Measurements from ENCODE around the gene ZBTB22.
A peak's percentile ranks its signal among the peaks of the same experiment; 100 is the strongest.

The ZBTB22 gene

GRCh38 chr6:33299237-33299944 lies 18.2 kb downstream of the ZBTB22 start:
- TF ChIP-seq POLR2A (IDR thresholded peaks at IDR 0.05; ENCODE audit: low read length) (peak; percentile 97), GATA1 (IDR thresholded peaks at IDR 0.05; ENCODE audit: low read depth, low read length) (no peak)
- peak; percentile 92 to 94 for DNase-seq

- peak; percentile 68 to 77 for DNase-seq
- TF ChIP-seq POLR2A (IDR thresholded peaks at IDR 0.05; ENCODE audit: low read length): no peak
- no peak for TF ChIP-seq GATA1 (IDR thresholded peaks at IDR 0.05; ENCODE audit: low read depth, low read length)
Measured at GRCh38 chr6:33298773-33299236, 18.7 kb downstream of the ZBTB22 start, which contains the start of gene RGL2. RGL2 (minus strand) TSS chr6:33298942; CDS start chr6:33298610, 332 bp downstream.

GRCh38 chr6:33297956-33298772 lies 19.4 kb downstream of the ZBTB22 start:
- peak; percentile 73 to 76 for DNase-seq
- TF ChIP-seq POLR2A (IDR thresholded peaks at IDR 0.05; ENCODE audit: low read length) (peak; percentile 72), GATA1 (IDR thresholded peaks at IDR 0.05; ENCODE audit: low read depth, low read length) (no peak)

GRCh38 chr6:33297406-33297955 lies 20.1 kb downstream of the ZBTB22 start:
- no peak for DNase-seq
- no peak for TF ChIP-seq GATA1 (IDR thresholded peaks at IDR 0.05; ENCODE audit: low read depth, low read length)
- TF ChIP-seq POLR2A (IDR thresholded peaks at IDR 0.05; ENCODE audit: low read length): no peak

- DNase-seq: no peak
- TF ChIP-seq POLR2A (IDR thresholded peaks at IDR 0.05; ENCODE audit: low read length): no peak
Measured at GRCh38 chr6:33296797-33297405, 20.6 kb downstream of the ZBTB22 start.

GRCh38 chr6:33295621-33296369 lies 21.7 kb downstream of the ZBTB22 start:
- DNase-seq: no peak
- TF ChIP-seq POLR2A (IDR thresholded peaks at IDR 0.05; ENCODE audit: low read length) (no peak), GATA1 (IDR thresholded peaks at IDR 0.05; ENCODE audit: low read depth, low read length) (no peak)

- TF ChIP-seq GATA1 (IDR thresholded peaks at IDR 0.05; ENCODE audit: low read depth, low read length) (no peak), POLR2A (IDR thresholded peaks at IDR 0.05; ENCODE audit: low read length) (no peak)
- no peak for DNase-seq
Measured at GRCh38 chr6:33294086-33294823, 23.3 kb downstream of the ZBTB22 start.

- DNase-seq: no peak
- no peak for TF ChIP-seq POLR2A (IDR thresholded peaks at IDR 0.05; ENCODE audit: low read length)
- TF ChIP-seq GATA1 (IDR thresholded peaks at IDR 0.05; ENCODE audit: low read depth, low read length): no peak
Measured at GRCh38 chr6:33292996-33293682, 24.4 kb downstream of the ZBTB22 start.

GRCh38 chr6:33290459-33290858 lies 27.1 kb downstream of the ZBTB22 start:
- TF ChIP-seq GATA1 (IDR thresholded peaks at IDR 0.05; ENCODE audit: low read depth, low read length) (no peak), POLR2A (IDR thresholded peaks at IDR 0.05; ENCODE audit: low read length) (no peak)
- DNase-seq: no peak

- peak; percentile 72 to 77 for DNase-seq
- TF ChIP-seq POLR2A (IDR thresholded peaks at IDR 0.05; ENCODE audit: low read length): peak; percentile 64
- no peak for TF ChIP-seq GATA1 (IDR thresholded peaks at IDR 0.05; ENCODE audit: low read depth, low read length)
Measured at GRCh38 chr6:33289784-33290315, 27.7 kb downstream of the ZBTB22 start.

- DNase-seq: peak; percentile 93 to 94
- TF ChIP-seq POLR2A (IDR thresholded peaks at IDR 0.05; ENCODE audit: low read length) (peak; percentile 77), GATA1 (IDR thresholded peaks at IDR 0.05; ENCODE audit: low read depth, low read length) (peak; percentile 30)
Measured at GRCh38 chr6:33288921-33289783, 28.4 kb downstream of the ZBTB22 start, which contains the start of the genes PFDN6 and WDR46. PFDN6 (plus strand) TSS chr6:33289601; CDS start chr6:33289857, 256 bp downstream. WDR46 (minus strand) TSS chr6:33289239; CDS start chr6:33289170, 69 bp downstream.

All from erythroblast (primary cell).